SK-N-MC (cell line): ENCODE results near the gene FSTL1.

Experiments used
- EZH2 ChIP-seq: fragments of 200-600 bp; sonication (generic); IDR thresholded peaks from one replicate; pipeline ENCODE4 v1.6.1; 2017; ENCODE audit warnings: antibody characterized with exemption
- POLR2AphosphoS5 ChIP-seq: IDR thresholded peaks from 2 replicates; pipeline ENCODE4 v1.6.1; 2012; ENCODE audit warnings: mild to moderate bottlenecking, low read depth, low read length, borderline replicate concordance

GRCh38 chr3:120394347-120394746 is 56.4 kb downstream of the FSTL1 start:
- TF ChIP-seq EZH2 (no peak), POLR2AphosphoS5 (no peak)
